Measurements from ENCODE around the gene ANKS1B. TPM values are rescaled to one million over a fixed set of nuclear protein-coding genes. Genes with fewer than 3 reads are reported as not detected.

ANKS1B gene
- total and polyA plus RNA-seq, 10 of the 15 experiments (the other 5 are each of a cell fraction or from before 2014, with no cell fraction given), result 0.16 to 1.3 (median 0.82) TPM; not detected in 7

- TF ChIP-seq TCF12 (IDR thresholded peaks at IDR 0.05; ENCODE audit: low read depth, low read length), result peak; percentile 42; the same call in 1 of the 2 replicates
- no peak for TF ChIP-seq SPI1 (IDR thresholded peaks at IDR 0.05; ENCODE audit: borderline replicate concordance, insufficient read depth, low read depth, low read length)
- TF ChIP-seq USF1 (IDR thresholded peaks at IDR 0.05; ENCODE audit: borderline replicate concordance, extremely low read length, insufficient read depth, low read depth, low read length), result no peak
- no peak for TF ChIP-seq TCF7 (IDR thresholded peaks at IDR 0.05; ENCODE audit: borderline replicate concordance)
- no peak for TF ChIP-seq SMC3 (IDR thresholded peaks at IDR 0.05; ENCODE audit: borderline replicate concordance, low read length)
- no peak for TF ChIP-seq STAT3 (IDR thresholded peaks at IDR 0.05; ENCODE audit: low read depth, low read length)
- TF ChIP-seq CHD1 (IDR thresholded peaks at IDR 0.05; ENCODE audit: low read depth, low read length), result no peak
- TF ChIP-seq MXI1 (IDR thresholded peaks at IDR 0.05; ENCODE audit: low read depth, low read length), result no peak
- no peak for TF ChIP-seq RCOR1 (conservative IDR thresholded peaks at IDR 0.05; ENCODE audit: low read depth, low read length)
- TF ChIP-seq, protein P1, sequence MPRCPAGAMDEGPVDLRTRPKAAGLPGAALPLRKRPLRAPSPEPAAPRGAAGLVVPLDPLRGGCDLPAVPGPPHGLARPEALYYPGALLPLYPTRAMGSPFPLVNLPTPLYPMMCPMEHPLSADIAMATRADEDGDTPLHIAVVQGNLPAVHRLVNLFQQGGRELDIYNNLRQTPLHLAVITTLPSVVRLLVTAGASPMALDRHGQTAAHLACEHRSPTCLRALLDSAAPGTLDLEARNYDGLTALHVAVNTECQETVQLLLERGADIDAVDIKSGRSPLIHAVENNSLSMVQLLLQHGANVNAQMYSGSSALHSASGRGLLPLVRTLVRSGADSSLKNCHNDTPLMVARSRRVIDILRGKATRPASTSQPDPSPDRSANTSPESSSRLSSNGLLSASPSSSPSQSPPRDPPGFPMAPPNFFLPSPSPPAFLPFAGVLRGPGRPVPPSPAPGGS (IDR thresholded peaks at IDR 0.05; ENCODE audit: borderline replicate concordance, insufficient read depth, low read depth, low read length, poor library complexity, severe bottlenecking), result no peak
- no peak for TF ChIP-seq NFYB (IDR thresholded peaks at IDR 0.05; ENCODE audit: insufficient read depth, low read depth, low read length)
- 0 out of 4 replicates have a peak, but pooled peaks of 1 of the 2 experiments have one; percentile 17 for TF ChIP-seq EP300 (IDR thresholded peaks at IDR 0.05; ENCODE audit: borderline replicate concordance in 1 of 2, control insufficient read depth in 1 of 2, low read depth in 2 of 2, low read length in 2 of 2)
- no peak for TF ChIP-seq MYB (IDR thresholded peaks at IDR 0.05; ENCODE audit: borderline replicate concordance, low read depth, low read length)
- no peak for TF ChIP-seq ATF3 (IDR thresholded peaks at IDR 0.05; ENCODE audit: borderline replicate concordance, extremely low read depth, low read depth, low read length)
- TF ChIP-seq RFX5 (IDR thresholded peaks at IDR 0.05; ENCODE audit: low read depth, low read length), result no peak
- no peak for TF ChIP-seq ZBTB40 (IDR thresholded peaks at IDR 0.05; ENCODE audit: borderline replicate concordance)
- no peak for TF ChIP-seq NRF1 (conservative IDR thresholded peaks at IDR 0.05; ENCODE audit: low read depth, low read length)
- no peak for TF ChIP-seq NR2C1 (IDR thresholded peaks at IDR 0.05)
- no peak for TF ChIP-seq CREB1 (IDR thresholded peaks at IDR 0.05; ENCODE audit: low read depth)
- TF ChIP-seq CREM (IDR thresholded peaks at IDR 0.05; ENCODE audit: low read depth), result no peak
- no peak for TF ChIP-seq KDM1A (IDR thresholded peaks at IDR 0.05; ENCODE audit: borderline replicate concordance)
- TF ChIP-seq FOXM1 (IDR thresholded peaks at IDR 0.05; ENCODE audit: low read depth, low read length), result no peak
Observed at GRCh38 chr12:99282624-99283023, 702.1 kb downstream of the ANKS1B start (continued).
